ENCODE measurements around the gene SORT1. TPM values are rescaled to one million over a fixed set of nuclear protein-coding genes. Genes with fewer than 3 reads are reported as not detected.

SORT1 gene
- total RNA-seq, 2 donors from 2014 or later = 225 to 231 TPM

- DNase-seq (ENCODE audit: low spot score) = no peak
- H3K4me3 ChIP-seq = no peak overlapping the region
- H3K9me3 ChIP-seq = no peaks in the 10 kb centered on the region
- peaks cover 0 to 3% of the 10 kb centered on the region in 2 donors for H3K4me1 ChIP-seq (ENCODE audit: control insufficient read depth in 1 of 2, low read depth in 2 of 2)
- H3K36me3 ChIP-seq = no peaks in the 10 kb centered on the region
- no peak for TF ChIP-seq CTCF (IDR thresholded peaks at IDR 0.05)
- ATAC-seq (ENCODE audit: insufficient number of reproducible peaks, low FRiP score, low read depth) = no peak
- H3K27me3 ChIP-seq (replicated peaks; ENCODE audit: insufficient read depth) = no peaks in the 10 kb centered on the region
- H3K27ac ChIP-seq = no peak overlapping the region
Observed at GRCh38 chr1:109298666-109299557, 98.8 kb downstream of the SORT1 start.

- H3K27ac ChIP-seq = no peak overlapping the region
- H3K4me3 ChIP-seq = no peak overlapping the region
- H3K9me3 ChIP-seq = no peaks in the 10 kb centered on the region
- no peaks in the 10 kb centered on the region for H3K36me3 ChIP-seq
- ATAC-seq (ENCODE audit: insufficient number of reproducible peaks, low FRiP score, low read depth) (no peak), DNase-seq (ENCODE audit: low spot score) (no peak)
- no peaks in the 10 kb centered on the region for H3K27me3 ChIP-seq (replicated peaks; ENCODE audit: insufficient read depth)
- H3K4me1 ChIP-seq (ENCODE audit: control insufficient read depth in 1 of 2, low read depth in 2 of 2) = peaks cover 0 to 3% of the 10 kb centered on the region in 2 donors
- no peak for TF ChIP-seq CTCF (IDR thresholded peaks at IDR 0.05)
Observed at GRCh38 chr1:109296782-109297181, 100.9 kb downstream of the SORT1 start.

GRCh38 chr1:109295712-109296415 lies 101.9 kb downstream of the SORT1 start:
- H3K9me3 ChIP-seq = no peaks in the 10 kb centered on the region
- no peak for DNase-seq (ENCODE audit: low spot score)
- TF ChIP-seq CTCF (IDR thresholded peaks at IDR 0.05) = no peak

GRCh38 chr1:109294481-109294880 lies 103.2 kb downstream of the SORT1 start:
- H3K27me3 ChIP-seq (replicated peaks; ENCODE audit: insufficient read depth) = no peaks in the 10 kb centered on the region
- no peak overlapping the region for H3K27ac ChIP-seq
- DNase-seq (ENCODE audit: low spot score) (no peak), ATAC-seq (ENCODE audit: insufficient number of reproducible peaks, low FRiP score, low read depth) (no peak)
- peaks cover 0 to 2% of the 10 kb centered on the region in 2 donors for H3K4me1 ChIP-seq (ENCODE audit: control insufficient read depth in 1 of 2, low read depth in 2 of 2)
- TF ChIP-seq CTCF (IDR thresholded peaks at IDR 0.05) = no peak
- H3K4me3 ChIP-seq = no peak overlapping the region
- H3K36me3 ChIP-seq = no peaks in the 10 kb centered on the region
- no peaks in the 10 kb centered on the region for H3K9me3 ChIP-seq

More at GRCh38 chr1:109295712-109296415, 101.9 kb downstream of the SORT1 start:
- H3K27me3 ChIP-seq (replicated peaks; ENCODE audit: insufficient read depth) = no peaks in the 10 kb centered on the region
- H3K36me3 ChIP-seq = no peaks in the 10 kb centered on the region
- H3K27ac ChIP-seq = no peak overlapping the region
- H3K4me3 ChIP-seq = no peak overlapping the region
- ATAC-seq (ENCODE audit: insufficient number of reproducible peaks, low FRiP score, low read depth) = no peak
- H3K4me1 ChIP-seq (ENCODE audit: control insufficient read depth in 1 of 2, low read depth in 2 of 2) = peaks cover 0 to 3% of the 10 kb centered on the region in 2 donors

- DNase-seq (ENCODE audit: low spot score) = no peak
- TF ChIP-seq CTCF (IDR thresholded peaks at IDR 0.05) = no peak
- Histone ChIP-seq H3K4me3 (no peak overlapping the region), H3K36me3 (no peaks in the 10 kb centered on the region), H3K27me3 (replicated peaks; ENCODE audit: insufficient read depth) (no peaks in the 10 kb centered on the region), H3K9me3 (no peaks in the 10 kb centered on the region), H3K4me1 (ENCODE audit: control insufficient read depth in 1 of 2, low read depth in 2 of 2) (no peaks in the 10 kb centered on the region), H3K27ac (no peak overlapping the region)
- no peak for ATAC-seq (ENCODE audit: insufficient number of reproducible peaks, low FRiP score, low read depth)
Observed at GRCh38 chr1:109293026-109293425, 104.7 kb downstream of the SORT1 start.

All from thoracic aorta (tissue), 2 donors.